GM12878 (cell line): ENCODE data around the gene RASSF4. TPM values are rescaled to one million over a fixed set of nuclear protein-coding genes. Genes with fewer than 3 reads are reported as not detected.

Experiments
- EP300 ChIP-seq, 2 experiments: fragments of 150-350 bp in 1 of 2; IDR thresholded peaks; 2 replicates each; pipeline ENCODE4 v1.6.1; 2011 to 2012; ENCODE audit warnings: low read depth in 2 of 2, low read length in 2 of 2, borderline replicate concordance in 1 of 2, improper control_type of control experiment in 1 of 2, inconsistent platforms in 1 of 2; ENCODE audit not compliant: control insufficient read depth in 1 of 2
- ESRRA ChIP-seq: IDR thresholded peaks from 2 replicates; pipeline ENCODE4 v1.6.1; 2012; ENCODE audit warnings: mild to moderate bottlenecking, low read length, improper control_type of control experiment
- GATAD2B ChIP-seq: fragments of 450-650 bp; conservative IDR thresholded peaks from 2 replicates; pipeline ENCODE4 v1.6.1; 2017; ENCODE audit warnings: low read depth, mild to moderate bottlenecking, moderate library complexity
- IKZF1 ChIP-seq: fragments of 450-650 bp; conservative IDR thresholded peaks from 2 replicates; pipeline ENCODE4 v1.6.1; 2017; ENCODE audit warnings: antibody characterized with exemption, mild to moderate bottlenecking
- IKZF2 ChIP-seq, 2 experiments: fragments of 450-650 bp; IDR thresholded peaks; 2 replicates each; pipeline ENCODE4 v1.6.1; 2017; ENCODE audit warnings: mild to moderate bottlenecking in 2 of 2, moderate library complexity in 2 of 2
- JUNB ChIP-seq: IDR thresholded peaks from 2 replicates; pipeline ENCODE4 v1.6.1; 2016; ENCODE audit warnings: antibody characterized with exemption, mild to moderate bottlenecking
- MAX ChIP-seq: IDR thresholded peaks from 2 replicates; pipeline ENCODE4 v1.6.1; 2012; ENCODE audit warnings: low read depth, low read length, improper control_type of control experiment
- RAD21 ChIP-seq: IDR thresholded peaks from 2 replicates; pipeline ENCODE4 v1.6.1; 2011; ENCODE audit warnings: mild to moderate bottlenecking, low read depth, low read length, moderate library complexity; ENCODE audit not compliant: insufficient read depth
- RELA ChIP-seq: fragments of 450-650 bp; IDR thresholded peaks from 2 replicates; pipeline ENCODE4 v1.8.0; 2014; ENCODE audit warnings: borderline replicate concordance; ENCODE audit not compliant: partially characterized antibody
- SP1 ChIP-seq: IDR thresholded peaks from one replicate; pipeline ENCODE4 v1.6.1; 2011; ENCODE audit warnings: low read depth, low read length
- ZNF274 ChIP-seq: IDR thresholded peaks from one replicate; pipeline ENCODE4 v1.8.0; 2011; ENCODE audit not compliant: insufficient read length, insufficient read depth
- polyA plus RNA-seq, 11 experiments: library from polyadenylated mRNA; depleted of rRNA in 4 of 11; unstranded in 6 of 11; stranded (reverse) in 5 of 11; fragments of >200 nt; fragmentation: Nextera tagmentation in 4 of 11; fragmentation: Illumina TruSeq in 1 of 11; extraction: Ambion mirVana in 4 of 11; extraction: Trizol in 1 of 11; gene quantifications; 1 replicate in 1 of 11; 2 replicates in 10 of 11; pipeline versions ENCODE4 v1.2.1 to v1.2.3, GENCODE V29; 2011 to 2016; ENCODE audit warnings: inconsistent platforms in 2 of 11, missing spikeins in 2 of 11, low read depth in 1 of 11
- total RNA-seq, 4 experiments: library from RNA; depleted of rRNA in 3 of 4; stranded (reverse); fragments of >200 nt in 3 of 4; fragmentation: Illumina TruSeq in 1 of 4; extraction: Trizol in 1 of 4; gene quantifications; 2 replicates each; pipeline versions ENCODE4 v1.2.1 to v1.2.3, GENCODE V29; 2013 to 2021

The RASSF4 gene
- total and polyA plus RNA-seq, 10 of the 15 experiments (the other 5 are each of a cell fraction or from before 2014, with no cell fraction given): 3.7 to 71.1 (median 16.8) TPM

DNA sequence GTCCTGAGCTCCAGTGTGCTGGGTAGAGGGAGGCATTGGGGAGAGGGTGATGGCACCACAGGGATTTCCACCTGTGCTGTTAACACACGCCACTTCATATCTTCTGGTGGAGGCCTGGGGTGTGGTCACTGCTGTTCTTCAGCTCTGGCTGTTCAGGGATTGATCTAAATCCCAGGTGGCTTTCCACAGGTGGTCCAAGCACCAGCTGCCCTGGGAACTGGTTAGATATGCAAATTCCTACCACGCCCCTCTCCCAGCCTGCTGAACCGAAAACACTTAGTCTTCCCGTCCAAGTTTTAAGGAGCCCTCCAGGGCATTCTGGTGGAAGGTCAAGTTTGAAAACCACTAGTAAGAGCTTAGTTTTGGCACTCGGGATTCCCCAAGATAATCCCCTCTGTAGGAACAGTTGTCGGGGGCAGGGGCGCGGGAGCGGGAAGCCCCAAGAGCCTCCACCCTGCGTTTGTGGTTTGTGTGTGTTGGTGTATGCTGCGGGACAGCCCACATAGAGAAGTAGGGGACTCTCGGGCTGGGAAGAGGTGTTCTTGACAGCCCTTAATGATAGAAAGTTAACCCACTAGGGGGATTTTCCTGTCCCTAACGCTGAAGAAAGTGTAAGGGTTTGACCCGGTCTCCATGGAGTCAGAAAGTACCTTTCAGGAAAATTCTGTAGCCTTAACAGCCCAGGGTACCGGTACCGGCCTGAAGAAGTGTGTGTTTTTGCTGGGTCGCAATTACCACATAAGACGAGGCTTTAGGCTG, 13.9 kb downstream of the RASSF4 start (continued):
- TF ChIP-seq GATAD2B (0 out of 2 replicates have a peak, but pooled peaks have one; percentile 81), JUNB (no peak), EP300 (IDR thresholded peaks at IDR 0.05; ENCODE audit: borderline replicate concordance in 1 of 2, control insufficient read depth in 1 of 2, low read depth in 2 of 2, low read length in 2 of 2) (peak; percentile 29 to 71; a peak in 3 of 4 replicates), ZNF274 (no peak), RELA (peak; percentile 75), IKZF2 (IDR thresholded peaks at IDR 0.05) (peak; percentile 93 to 96), MAX (peak; percentile 56), ESRRA (no peak), IKZF1 (peak; percentile 97), RAD21 (no peak), SP1 (no peak)
